GM12874 (cell line): ENCODE measurements around the gene OTOP3.

Experiments used
- CTCF ChIP-seq: IDR thresholded peaks from 2 replicates; pipeline ENCODE4 v1.5.1; 2011; ENCODE audit warnings: low read depth, mild to moderate bottlenecking, control low read depth, low read length, moderate library complexity; ENCODE audit not compliant: insufficient read depth

The OTOP3 gene

GRCh38 chr17:74950207-74950606 lies 14.5 kb downstream of the OTOP3 start:
- no peak for TF ChIP-seq CTCF

GRCh38 chr17:74951065-74951464 lies 15.4 kb downstream of the OTOP3 start:
- no peak for TF ChIP-seq CTCF

- TF ChIP-seq CTCF = no peak
Observed at GRCh38 chr17:74951680-74952421, 16.2 kb downstream of the OTOP3 start.

GRCh38 chr17:74952431-74953133 lies 16.9 kb downstream of the OTOP3 start:
- TF ChIP-seq CTCF = no peak

- TF ChIP-seq CTCF = no peak
Observed at GRCh38 chr17:74953134-74953687, 17.5 kb downstream of the OTOP3 start.

- no peak for TF ChIP-seq CTCF
Observed at GRCh38 chr17:74954115-74954514, 18.4 kb downstream of the OTOP3 start.

- TF ChIP-seq CTCF = no peak
Observed at GRCh38 chr17:74954665-74955421, 19.1 kb downstream of the OTOP3 start.
